ENCODE data around the gene SND1.

Gene SND1

GRCh38 chr7:127938588-127938987 is 286.6 kb downstream of the SND1 start:
- no peak overlapping the region for H3K27ac ChIP-seq (ENCODE audit: low read depth, low read length)
- H3K4me1 ChIP-seq (ENCODE audit: control insufficient read depth in 5 of 5, insufficient read depth in 5 of 5, low read length in 5 of 5), result no peaks in the 10 kb centered on the region

GRCh38 chr7:127940381-127941160 is 288.6 kb downstream of the SND1 start:
- Histone ChIP-seq H3K27ac (ENCODE audit: low read depth, low read length) (no peak overlapping the region), H3K4me3 (ENCODE audit: low read depth in 1 of 5, low read length in 5 of 5) (no peak overlapping the region), H3K9me3 (ENCODE audit: control insufficient read depth in 5 of 5, low read length in 5 of 5) (no peaks in the 10 kb centered on the region), H3K9ac (ENCODE audit: low read length in 5 of 5) (no peak overlapping the region), H3K36me3 (ENCODE audit: control insufficient read depth in 5 of 5, insufficient read depth in 5 of 5, low read length in 5 of 5) (peaks cover 2 to 9% (median 6%) of the 10 kb centered on the region in 5 donors), H3K27me3 (ENCODE audit: control insufficient read depth in 5 of 5, insufficient read depth in 4 of 5, low read length in 5 of 5) (no peaks in the 10 kb centered on the region), H3K4me1 (ENCODE audit: control insufficient read depth in 5 of 5, insufficient read depth in 5 of 5, low read length in 5 of 5) (no peaks in the 10 kb centered on the region)

More at GRCh38 chr7:127938588-127938987, 286.6 kb downstream of the SND1 start:
- Histone ChIP-seq H3K27me3 (ENCODE audit: control insufficient read depth in 5 of 5, insufficient read depth in 4 of 5, low read length in 5 of 5) (no peaks in the 10 kb centered on the region), H3K9me3 (ENCODE audit: control insufficient read depth in 5 of 5, low read length in 5 of 5) (no peaks in the 10 kb centered on the region), H3K36me3 (ENCODE audit: control insufficient read depth in 5 of 5, insufficient read depth in 5 of 5, low read length in 5 of 5) (peaks cover 2 to 6% (median 4%) of the 10 kb centered on the region in 5 donors), H3K9ac (ENCODE audit: low read length in 5 of 5) (no peak overlapping the region), H3K4me3 (ENCODE audit: low read depth in 1 of 5, low read length in 5 of 5) (no peak overlapping the region)

GRCh38 chr7:127941476-127942210 is 289.6 kb downstream of the SND1 start:
- no peak overlapping the region for H3K27ac ChIP-seq (ENCODE audit: low read depth, low read length)
- H3K27me3 ChIP-seq (ENCODE audit: control insufficient read depth in 5 of 5, insufficient read depth in 4 of 5, low read length in 5 of 5), result no peaks in the 10 kb centered on the region
- no peaks in the 10 kb centered on the region for H3K4me1 ChIP-seq (ENCODE audit: control insufficient read depth in 5 of 5, insufficient read depth in 5 of 5, low read length in 5 of 5)
- H3K9me3 ChIP-seq (ENCODE audit: control insufficient read depth in 5 of 5, low read length in 5 of 5), result no peaks in the 10 kb centered on the region
- H3K9ac ChIP-seq (ENCODE audit: low read length in 5 of 5), result no peak overlapping the region
- H3K4me3 ChIP-seq (ENCODE audit: low read depth in 1 of 5, low read length in 5 of 5), result no peak overlapping the region
- peaks cover 2 to 9% (median 6%) of the 10 kb centered on the region in 5 donors for H3K36me3 ChIP-seq (ENCODE audit: control insufficient read depth in 5 of 5, insufficient read depth in 5 of 5, low read length in 5 of 5)

- H3K4me1 ChIP-seq (ENCODE audit: control insufficient read depth in 5 of 5, insufficient read depth in 5 of 5, low read length in 5 of 5), result no peaks in the 10 kb centered on the region
- peaks cover 2 to 12% (median 6%) of the 10 kb centered on the region in 5 donors for H3K36me3 ChIP-seq (ENCODE audit: control insufficient read depth in 5 of 5, insufficient read depth in 5 of 5, low read length in 5 of 5)
- no peaks in the 10 kb centered on the region for H3K9me3 ChIP-seq (ENCODE audit: control insufficient read depth in 5 of 5, low read length in 5 of 5)
- H3K4me3 ChIP-seq (ENCODE audit: low read depth in 1 of 5, low read length in 5 of 5), result no peak overlapping the region
- H3K27me3 ChIP-seq (ENCODE audit: control insufficient read depth in 5 of 5, insufficient read depth in 4 of 5, low read length in 5 of 5), result no peaks in the 10 kb centered on the region
- no peak overlapping the region for H3K9ac ChIP-seq (ENCODE audit: low read length in 5 of 5)
- H3K27ac ChIP-seq (ENCODE audit: low read depth, low read length), result no peak overlapping the region
These were observed 291.8 kb downstream of the SND1 start for GRCh38 chr7:127943541-127944521.

GRCh38 chr7:127946111-127946510 is 294.1 kb downstream of the SND1 start:
- H3K9ac ChIP-seq (ENCODE audit: low read length in 5 of 5), result no peak overlapping the region
- H3K36me3 ChIP-seq (ENCODE audit: control insufficient read depth in 5 of 5, insufficient read depth in 5 of 5, low read length in 5 of 5), result peaks cover 0 to 12% (median 6%) of the 10 kb centered on the region in 5 donors
- H3K9me3 ChIP-seq (ENCODE audit: control insufficient read depth in 5 of 5, low read length in 5 of 5), result no peaks in the 10 kb centered on the region
- H3K4me1 ChIP-seq (ENCODE audit: control insufficient read depth in 5 of 5, insufficient read depth in 5 of 5, low read length in 5 of 5), result no peaks in the 10 kb centered on the region
- H3K27me3 ChIP-seq (ENCODE audit: control insufficient read depth in 5 of 5, insufficient read depth in 4 of 5, low read length in 5 of 5), result no peaks in the 10 kb centered on the region
- no peak overlapping the region for H3K27ac ChIP-seq (ENCODE audit: low read depth, low read length)
- H3K4me3 ChIP-seq (ENCODE audit: low read depth in 1 of 5, low read length in 5 of 5), result no peak overlapping the region

GRCh38 chr7:127946847-127947246 is 294.9 kb downstream of the SND1 start:
- H3K4me3 ChIP-seq (ENCODE audit: low read depth in 1 of 5, low read length in 5 of 5), result no peak overlapping the region
- H3K9ac ChIP-seq (ENCODE audit: low read length in 5 of 5), result no peak overlapping the region
- H3K36me3 ChIP-seq (ENCODE audit: control insufficient read depth in 5 of 5, insufficient read depth in 5 of 5, low read length in 5 of 5), result peaks cover 0 to 12% (median 6%) of the 10 kb centered on the region in 5 donors
- no peak overlapping the region for H3K27ac ChIP-seq (ENCODE audit: low read depth, low read length)
- no peaks in the 10 kb centered on the region for H3K27me3 ChIP-seq (ENCODE audit: control insufficient read depth in 5 of 5, insufficient read depth in 4 of 5, low read length in 5 of 5)
- no peaks in the 10 kb centered on the region for H3K4me1 ChIP-seq (ENCODE audit: control insufficient read depth in 5 of 5, insufficient read depth in 5 of 5, low read length in 5 of 5)
- H3K9me3 ChIP-seq (ENCODE audit: control insufficient read depth in 5 of 5, low read length in 5 of 5), result no peaks in the 10 kb centered on the region

- H3K9me3 ChIP-seq (ENCODE audit: control insufficient read depth in 5 of 5, low read length in 5 of 5), result no peaks in the 10 kb centered on the region
- no peak overlapping the region for H3K4me3 ChIP-seq (ENCODE audit: low read depth in 1 of 5, low read length in 5 of 5)
- no peaks in the 10 kb centered on the region for H3K27me3 ChIP-seq (ENCODE audit: control insufficient read depth in 5 of 5, insufficient read depth in 4 of 5, low read length in 5 of 5)
- peaks cover 0 to 10% (median 3%) of the 10 kb centered on the region in 5 donors for H3K36me3 ChIP-seq (ENCODE audit: control insufficient read depth in 5 of 5, insufficient read depth in 5 of 5, low read length in 5 of 5)
- no peaks in the 10 kb centered on the region for H3K4me1 ChIP-seq (ENCODE audit: control insufficient read depth in 5 of 5, insufficient read depth in 5 of 5, low read length in 5 of 5)
- no peak overlapping the region for H3K9ac ChIP-seq (ENCODE audit: low read length in 5 of 5)
- H3K27ac ChIP-seq (ENCODE audit: low read depth, low read length), result no peak overlapping the region
These were observed 296.3 kb downstream of the SND1 start for GRCh38 chr7:127948312-127948711.

GRCh38 chr7:127948930-127949329 is 296.9 kb downstream of the SND1 start:
- H3K36me3 ChIP-seq (ENCODE audit: control insufficient read depth in 5 of 5, insufficient read depth in 5 of 5, low read length in 5 of 5), result peaks cover 0 to 5% (median 3%) of the 10 kb centered on the region in 5 donors
- H3K27me3 ChIP-seq (ENCODE audit: control insufficient read depth in 5 of 5, insufficient read depth in 4 of 5, low read length in 5 of 5), result no peaks in the 10 kb centered on the region
- peaks cover 0 to 2% (median 0%) of the 10 kb centered on the region in 5 donors for H3K4me1 ChIP-seq (ENCODE audit: control insufficient read depth in 5 of 5, insufficient read depth in 5 of 5, low read length in 5 of 5)
- no peak overlapping the region for H3K4me3 ChIP-seq (ENCODE audit: low read depth in 1 of 5, low read length in 5 of 5)
- no peaks in the 10 kb centered on the region for H3K9me3 ChIP-seq (ENCODE audit: control insufficient read depth in 5 of 5, low read length in 5 of 5)
- H3K9ac ChIP-seq (ENCODE audit: low read length in 5 of 5), result no peak overlapping the region
- H3K27ac ChIP-seq (ENCODE audit: low read depth, low read length), result no peak overlapping the region

GRCh38 chr7:127949769-127950222 is 297.8 kb downstream of the SND1 start:
- Histone ChIP-seq H3K36me3 (ENCODE audit: control insufficient read depth in 5 of 5, insufficient read depth in 5 of 5, low read length in 5 of 5) (peaks cover 0 to 5% (median 3%) of the 10 kb centered on the region in 5 donors), H3K4me1 (ENCODE audit: control insufficient read depth in 5 of 5, insufficient read depth in 5 of 5, low read length in 5 of 5) (peaks cover 0 to 7% (median 0%) of the 10 kb centered on the region in 5 donors), H3K9ac (ENCODE audit: low read length in 5 of 5) (no peak overlapping the region), H3K27ac (ENCODE audit: low read depth, low read length) (no peak overlapping the region), H3K9me3 (ENCODE audit: control insufficient read depth in 5 of 5, low read length in 5 of 5) (no peaks in the 10 kb centered on the region), H3K4me3 (ENCODE audit: low read depth in 1 of 5, low read length in 5 of 5) (no peak overlapping the region), H3K27me3 (ENCODE audit: control insufficient read depth in 5 of 5, insufficient read depth in 4 of 5, low read length in 5 of 5) (no peaks in the 10 kb centered on the region)
